ENCODE results near the gene TNFRSF9.
"Not testable (repeated sequence)": the region's sequence is repeated elsewhere in the genome, so short reads cannot be mapped to it uniquely, and the experiment has no call there.

TNFRSF9 gene

DNA sequence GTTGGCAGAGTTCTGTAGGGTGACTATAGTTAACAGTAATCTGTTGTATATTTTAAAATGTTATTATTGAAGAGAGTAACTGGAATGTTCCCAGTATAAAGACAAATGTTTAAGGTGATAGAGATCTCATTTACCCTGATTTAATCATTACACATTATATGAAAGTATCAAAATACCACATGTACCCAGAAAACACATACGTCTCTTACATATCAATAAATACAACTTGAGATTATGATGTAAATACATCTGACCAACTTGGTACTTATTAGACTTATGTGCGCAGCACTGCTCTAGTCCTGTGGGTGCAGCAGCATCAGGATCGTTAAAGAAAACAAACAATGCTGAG is 20.2 kb upstream of the TNFRSF9 start:
- DNase-seq = no peak

DNA sequence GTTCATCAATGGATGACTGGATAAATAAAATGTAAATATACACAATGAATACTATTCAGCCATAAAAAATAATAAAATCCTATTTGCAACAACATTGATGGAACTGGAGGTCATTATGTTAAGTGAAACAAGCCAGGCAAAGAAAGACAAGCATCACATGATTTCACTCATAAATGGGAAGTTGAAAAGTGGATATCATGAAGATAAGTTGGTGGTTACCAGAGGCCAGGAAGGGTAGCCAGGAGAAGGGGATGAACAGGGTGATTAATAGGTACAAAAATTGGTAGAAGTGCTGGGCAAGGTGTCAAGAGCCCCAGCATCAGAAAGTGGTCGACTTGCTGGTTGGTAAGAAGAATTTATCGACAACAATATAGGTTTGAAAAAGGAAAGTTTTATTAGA is 19.5 kb upstream of the TNFRSF9 start:
- no peak for DNase-seq

GRCh38 chr1:7956218-7957032 is 15.8 kb upstream of the TNFRSF9 start:
- DNase-seq = no peak

- no peak for DNase-seq
Observed at GRCh38 chr1:7954683-7955082, 14.0 kb upstream of the TNFRSF9 start.

- DNase-seq = peak; percentile 84
Observed at GRCh38 chr1:7953850-7954609, 13.4 kb upstream of the TNFRSF9 start.

GRCh38 chr1:7952791-7953190 is 12.2 kb upstream of the TNFRSF9 start:
- not testable (repeated sequence) for DNase-seq

DNA sequence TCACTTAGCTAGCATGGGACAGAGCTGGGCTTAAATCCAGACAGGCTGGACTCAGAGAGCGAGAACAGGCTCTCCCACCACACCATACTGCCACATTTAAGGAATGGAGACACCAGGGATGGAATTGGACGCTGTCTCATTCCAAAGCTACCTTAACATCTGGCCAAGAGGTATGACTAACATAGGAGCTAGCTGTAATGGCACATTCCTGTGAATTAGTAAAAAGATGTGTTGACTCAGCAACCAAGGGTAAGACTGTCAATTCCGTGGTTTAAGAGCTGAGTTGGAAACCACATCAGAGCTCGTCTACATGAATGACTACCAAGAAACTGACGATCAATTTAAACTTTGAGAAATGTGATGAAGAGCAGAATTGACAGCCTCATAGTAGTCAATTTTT is 8.3 kb upstream of the TNFRSF9 start:
- DNase-seq = peak; percentile 76

DNA sequence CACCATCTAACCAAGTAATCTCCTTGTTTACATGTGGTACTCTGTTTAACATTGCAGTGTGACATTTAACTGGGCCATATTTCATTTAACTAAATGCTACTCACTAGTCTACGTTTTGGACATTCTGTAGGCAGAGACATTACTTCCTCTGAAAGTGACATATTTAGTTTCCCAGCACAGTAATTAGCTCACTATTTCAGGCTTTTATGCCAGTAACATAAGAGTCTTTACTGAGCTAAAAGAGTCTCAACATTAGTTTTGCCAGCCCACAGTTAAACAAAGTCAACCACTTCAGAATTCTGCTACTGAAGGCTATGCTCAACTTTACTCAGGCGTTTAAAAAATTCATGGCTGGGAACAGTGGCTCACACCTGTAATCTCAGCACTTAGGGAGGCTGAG is 2.6 kb upstream of the TNFRSF9 start:
- DNase-seq = no peak

DNA sequence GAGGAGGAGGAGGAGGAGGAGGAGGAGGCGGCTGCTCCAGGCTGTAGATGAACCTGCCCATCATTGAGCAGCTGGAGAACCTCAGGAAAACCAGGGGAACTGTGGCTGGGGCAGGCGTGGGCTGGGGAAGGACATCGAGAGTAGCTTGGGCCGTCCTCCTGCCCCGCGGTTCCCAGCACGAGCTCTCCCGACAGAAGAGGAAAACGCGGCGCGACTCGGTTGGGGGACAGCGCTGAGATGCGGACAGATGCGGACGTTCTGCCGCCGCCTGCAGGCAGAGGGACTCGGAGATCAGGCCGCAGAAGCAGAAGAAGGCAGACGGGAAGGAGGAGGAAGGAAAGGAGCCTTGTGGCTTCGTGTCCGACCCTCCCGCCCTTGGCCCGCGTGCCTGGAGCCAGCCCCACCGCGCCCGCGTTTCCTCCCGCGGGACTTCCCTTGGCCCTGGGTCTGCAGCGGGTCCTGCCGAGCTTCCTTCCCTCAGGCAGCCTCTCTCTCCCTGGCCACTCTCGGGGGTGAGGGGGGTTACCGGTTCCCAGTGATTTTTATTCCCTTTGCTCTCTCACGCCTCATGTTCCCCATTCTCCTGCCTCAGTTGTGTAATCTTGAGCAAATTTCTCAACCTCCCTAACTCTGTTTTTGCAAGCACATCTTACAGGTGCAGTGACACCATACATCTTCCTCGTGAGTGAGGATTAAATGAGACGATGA is 1.7 kb upstream of the TNFRSF9 start:
- peak; percentile 54 for DNase-seq

GRCh38 chr1:7941437-7941793 is 776 bp upstream of the TNFRSF9 start:
- no peak for DNase-seq

DNA sequence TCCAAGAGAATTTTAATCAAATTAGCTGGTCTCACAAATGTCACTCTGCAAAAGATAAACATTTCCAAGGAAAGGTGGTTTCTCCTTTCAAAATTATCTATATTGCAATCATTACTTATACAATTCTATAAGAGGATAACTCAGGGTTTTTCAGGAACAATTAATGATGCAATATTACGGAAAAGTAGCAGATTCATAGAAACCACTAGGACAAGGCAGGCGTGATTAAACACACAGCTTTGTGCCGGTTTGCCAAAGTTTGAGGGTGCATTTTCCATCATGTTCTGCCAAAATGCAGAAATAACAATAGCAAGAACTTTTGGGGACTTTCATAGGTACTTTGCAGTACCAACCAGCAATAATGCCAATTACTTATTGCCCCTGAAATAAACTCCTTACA is 605 bp downstream of the TNFRSF9 start:
- DNase-seq = no peak

- DNase-seq = no peak
Observed at GRCh38 chr1:7938070-7938469, 2.6 kb downstream of the TNFRSF9 start.

DNA sequence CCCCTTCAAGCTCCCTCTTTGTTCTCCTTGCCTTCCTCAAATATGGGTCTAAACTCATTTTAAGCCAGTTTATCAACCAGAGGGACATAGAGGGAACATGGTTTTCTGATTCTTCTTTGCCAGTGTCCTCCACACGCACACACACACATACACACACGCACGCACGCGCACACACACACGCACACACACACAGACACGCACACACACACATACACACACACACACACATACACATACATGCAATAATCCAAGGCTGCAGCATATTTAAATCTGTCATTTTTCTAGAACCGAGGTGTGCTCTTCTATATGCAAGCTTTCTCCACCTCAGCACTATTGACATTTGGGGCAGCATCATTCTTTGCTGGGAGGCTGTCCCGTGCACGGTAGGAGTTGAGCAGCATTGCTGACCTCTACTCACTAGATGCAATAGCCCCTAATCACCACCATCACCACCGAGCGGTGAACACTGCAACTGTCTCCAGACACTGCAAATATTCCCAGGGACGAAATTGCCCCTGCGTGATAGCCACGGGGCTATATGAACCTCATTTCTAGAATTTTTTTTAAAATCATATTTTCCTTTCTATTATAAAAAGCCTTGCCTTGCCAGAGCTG is 8.0 kb downstream of the TNFRSF9 start:
- no peak for DNase-seq

DNA sequence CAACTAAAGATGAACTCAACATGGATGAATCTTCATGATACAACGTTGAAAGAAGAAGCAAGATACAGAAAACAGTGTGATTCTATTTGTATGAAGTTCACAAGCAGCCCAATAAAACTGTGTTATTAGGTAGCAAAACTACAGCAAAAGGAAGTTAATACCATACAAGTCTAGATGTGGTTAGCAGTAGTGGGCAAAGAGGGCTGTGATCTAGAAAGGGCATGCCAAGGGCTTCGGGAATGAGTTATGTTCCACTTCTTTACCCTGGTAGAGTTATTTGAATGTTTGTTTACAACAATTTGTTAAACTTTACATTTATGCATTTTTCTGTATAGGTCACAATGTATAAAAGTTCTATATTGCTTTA is 9.2 kb downstream of the TNFRSF9 start:
- DNase-seq = no peak

- peak; percentile 61 for DNase-seq
Observed at GRCh38 chr1:7930645-7931445, 9.8 kb downstream of the TNFRSF9 start.

GRCh38 chr1:7929637-7930036 is 11.0 kb downstream of the TNFRSF9 start:
- peak; percentile 52 for DNase-seq

- no peak for DNase-seq
Observed at GRCh38 chr1:7928247-7928646, 12.4 kb downstream of the TNFRSF9 start.

- not testable (repeated sequence) for DNase-seq
Observed at GRCh38 chr1:7927061-7927460, 13.6 kb downstream of the TNFRSF9 start.

DNA sequence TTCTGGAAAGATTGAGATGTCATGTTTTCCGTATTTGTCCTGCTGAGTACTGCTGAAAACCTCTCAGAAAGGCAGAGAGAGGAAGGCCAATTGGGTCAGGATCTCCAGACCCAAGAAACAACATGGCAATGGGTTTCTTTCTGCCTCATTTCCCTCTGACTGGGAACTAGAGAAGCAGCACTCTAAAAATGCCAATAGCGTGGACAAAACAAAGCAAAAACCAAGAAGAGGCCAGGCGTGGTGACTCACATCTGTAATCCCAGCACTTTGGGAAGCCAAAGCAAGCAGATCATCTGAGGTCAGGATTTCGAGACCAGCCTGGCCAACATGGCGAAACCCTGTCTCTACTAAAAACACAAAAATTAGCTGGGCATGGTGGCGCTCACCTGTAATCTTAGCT is 18.3 kb downstream of the TNFRSF9 start:
- DNase-seq = no peak

DNA sequence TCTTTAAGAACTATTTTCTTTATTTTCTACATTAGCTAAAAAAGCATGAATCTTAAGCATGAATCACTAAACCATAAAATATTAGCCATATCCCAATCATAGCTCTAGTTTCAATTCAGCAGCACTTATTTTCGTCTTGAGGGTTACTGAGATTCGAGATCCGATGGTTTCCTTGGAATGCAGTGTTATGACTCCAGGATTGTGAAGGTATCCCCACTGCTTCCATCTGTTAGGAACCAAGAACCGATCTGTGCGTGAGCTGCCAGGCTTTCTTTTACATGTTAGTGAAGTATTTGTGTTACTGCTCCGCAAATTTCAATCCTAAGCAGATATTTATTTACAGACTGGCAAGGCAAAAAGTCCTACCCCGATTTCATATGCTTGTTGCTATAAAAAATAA is 18.8 kb downstream of the TNFRSF9 start:
- DNase-seq = no peak

- DNase-seq = no peak
Observed at GRCh38 chr1:7919880-7920279, 20.8 kb downstream of the TNFRSF9 start.

DNA sequence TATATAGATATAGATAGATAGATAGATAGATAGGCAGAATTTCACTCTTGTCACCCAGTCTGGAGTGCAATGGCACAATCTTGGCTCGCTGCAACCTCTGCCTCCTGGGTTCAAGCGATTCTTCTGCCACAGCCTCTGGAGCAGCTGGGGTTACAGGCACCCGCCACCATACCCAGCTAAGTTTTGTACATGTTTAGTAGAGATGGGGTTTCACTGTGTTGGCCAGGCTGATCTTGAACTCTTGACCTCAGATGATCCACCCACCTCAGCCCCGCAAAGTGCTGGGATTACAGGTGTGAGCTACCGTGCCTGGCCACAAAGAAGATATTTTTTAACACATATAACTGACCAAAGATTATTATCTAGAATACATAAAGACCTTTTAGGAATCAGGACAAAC is 22.7 kb downstream of the TNFRSF9 start:
- not testable (repeated sequence) for DNase-seq

GRCh38 chr1:7916501-7916830 is 24.2 kb downstream of the TNFRSF9 start:
- DNase-seq = no peak
